OCI-LY7 (cell line): ENCODE data around the gene BEAN1. TPM values are rescaled to one million over a fixed set of nuclear protein-coding genes. Genes with fewer than 3 reads are reported as not detected.

Experiments
- BruUV-seq: library from RNA; stranded (reverse); fragments of 400-500 nt; replicated peaks from 2 replicates; lab custom pipeline; 2021; lab: Mats Ljungman, UMichigan
- CTCF ChIA-PET: fragments of 300-600 bp; sonication (Branson Sonifier 250); formaldehyde crosslinking; loops from one replicate; lab custom pipeline; 2022; ENCODE audit warnings: antibody characterized with exemption; ENCODE audit not compliant: unreplicated experiment; lab: Charles Lee
- POLR2A ChIA-PET: fragments of 300-600 bp; sonication (Branson Sonifier 250); formaldehyde crosslinking; loops from one replicate; lab custom pipeline; 2022; ENCODE audit warnings: antibody characterized with exemption; lab: Charles Lee
- DNase-seq: peaks from one replicate; pipeline ENCODE4 v3.0.0-alpha.2; 2015; ENCODE audit warnings: low spot score
- H2AFZ ChIP-seq: fragments of 200-600 bp; sonication (generic), shearing (Covaris generic); 2 replicates; pipeline ENCODE4 v1.6.1; 2014; ENCODE audit warnings: mild to moderate bottlenecking, antibody characterized with exemption, low read length, moderate library complexity
- H3K27ac ChIP-seq: fragments of 200-600 bp; sonication (generic); 2 replicates; pipeline ENCODE4 v1.5.1; 2014; ENCODE audit warnings: mixed run types, low read depth, mild to moderate bottlenecking, moderate library complexity, low read length, inconsistent platforms; ENCODE audit not compliant: poor library complexity, severe bottlenecking
- H3K36me3 ChIP-seq: fragments of 200-600 bp; sonication (generic); 2 replicates; pipeline ENCODE4 v1.6.1; 2014; ENCODE audit warnings: mild to moderate bottlenecking, antibody characterized with exemption, low read length, moderate library complexity, mixed read lengths; ENCODE audit not compliant: insufficient read depth
- H3K4me1 ChIP-seq: fragments of 200-600 bp; sonication (generic); 2 replicates; pipeline ENCODE4 v1.5.1; 2014; ENCODE audit warnings: mild to moderate bottlenecking, low read length; ENCODE audit not compliant: insufficient read depth, poor library complexity, severe bottlenecking
- H3K4me2 ChIP-seq: fragments of 200-600 bp; sonication (generic); 2 replicates; pipeline ENCODE4 v1.6.1; 2014; ENCODE audit warnings: mild to moderate bottlenecking, low read length
- H3K4me3 ChIP-seq: fragments of 200-600 bp; sonication (generic); 2 replicates; pipeline ENCODE4 v1.5.1; 2014; ENCODE audit warnings: mild to moderate bottlenecking, low read depth, low read length; ENCODE audit not compliant: poor library complexity, severe bottlenecking
- H3K79me2 ChIP-seq: fragments of 200-600 bp; sonication (generic); 2 replicates; pipeline ENCODE4 v1.6.1; 2016; ENCODE audit warnings: low read depth, mild to moderate bottlenecking, low read length, moderate library complexity, mixed read lengths; ENCODE audit not compliant: insufficient read depth
- H3K9me2 ChIP-seq: fragments of 200-600 bp; sonication (generic); 2 replicates; pipeline ENCODE4 v1.6.1; 2016; ENCODE audit warnings: mild to moderate bottlenecking, low read length, mixed read lengths; ENCODE audit not compliant: insufficient read depth
- H3K9me3 ChIP-seq: fragments of 200-600 bp; sonication (generic); 2 replicates; pipeline ENCODE4 v1.6.1; 2014; ENCODE audit warnings: mild to moderate bottlenecking, mixed run types, low read length, mixed read lengths
- H4K20me1 ChIP-seq: fragments of 200-600 bp; sonication (generic); 2 replicates; pipeline ENCODE4 v1.6.1; 2014; ENCODE audit warnings: mild to moderate bottlenecking, antibody characterized with exemption, low read length, moderate library complexity, mixed read lengths; ENCODE audit not compliant: insufficient read depth
- CTCF ChIP-seq: fragments of 200-600 bp; sonication (generic); conservative IDR thresholded peaks from 2 replicates; pipeline ENCODE4 v1.5.1; 2014; ENCODE audit warnings: mild to moderate bottlenecking, antibody characterized with exemption, low read length, moderate library complexity, mixed read lengths
- EZH2phosphoT487 ChIP-seq: fragments of 200-600 bp; sonication (generic); IDR thresholded peaks from 2 replicates; pipeline ENCODE4 v1.6.1; 2018; ENCODE audit warnings: low read depth, borderline replicate concordance, mild to moderate bottlenecking, mixed run types, antibody characterized with exemption, low read length, moderate library complexity, mixed read lengths
- intact Hi-C: fragments of 100-400 bp; cut with micrococcal nuclease; formaldehyde crosslinking; loops from one replicate; pipeline ENCODE4 v1.10.0; 2022; ENCODE audit not compliant: unreplicated experiment
- total RNA-seq, 2 experiments: library from RNA; depleted of rRNA in 1 of 2; stranded (reverse); fragments of >200 nt in 1 of 2; shearing (Covaris generic) in 1 of 2; gene quantifications; 2 replicates each; pipeline ENCODE4 v1.2.3, GENCODE V29; 2014 to 2022

The BEAN1 gene
- total RNA-seq, 2 experiments from 2014 or later, result 0.13 TPM; not detected in 1

GRCh38 chr16:66519482-66520373, 92.6 kb downstream of the BEAN1 start:
- H3K79me2 ChIP-seq, result no peaks in the 10 kb centered on the region
- H3K36me3 ChIP-seq, result no peaks in the 10 kb centered on the region
- POLR2A ChIA-PET, result interaction anchor here (0.5 to 2.8 kb wide), 2 partner anchors 32 to 1723 kb away, joined by 3 to 16 read pairs; partner anchors contain the start of gene CKLF
- H3K4me3 ChIP-seq, result no peak overlapping the region
- no peak for DNase-seq
- H3K9me3 ChIP-seq, result no peaks in the 10 kb centered on the region
- H3K27ac ChIP-seq, result no peak overlapping the region
- H3K9me2 ChIP-seq, result no peaks in the 10 kb centered on the region
- TF ChIP-seq CTCF, result no peak
- TF ChIP-seq EZH2phosphoT487, result no peak
- CTCF ChIA-PET, result interaction anchor here (0.5 kb wide), 1 partner anchor 23 kb away, joined by 3 read pairs; no protein-coding TSS in a partner anchor
- intact Hi-C loops, result no loop called here
- BruUV-seq, result no TSS peak
- no peak overlapping the region for H3K4me2 ChIP-seq
- H3K4me1 ChIP-seq, result peaks cover 66% of the 10 kb centered on the region
- H2AFZ ChIP-seq, result no peak overlapping the region
- H4K20me1 ChIP-seq, result no peaks in the 10 kb centered on the region

- Histone ChIP-seq H3K9me3 (no peaks in the 10 kb centered on the region), H4K20me1 (no peaks in the 10 kb centered on the region), H3K27ac (no peak overlapping the region), H3K9me2 (no peaks in the 10 kb centered on the region), H3K36me3 (no peaks in the 10 kb centered on the region), H3K79me2 (no peaks in the 10 kb centered on the region), H3K4me3 (no peak overlapping the region), H3K4me2 (peak overlapping the region; percentile 13; the same call in 1 of the 2 replicates), H2AFZ (no peak overlapping the region), H3K4me1 (peaks cover 74% of the 10 kb centered on the region)
- no TSS peak for BruUV-seq
- intact Hi-C loops, result no loop called here
- TF ChIP-seq EZH2phosphoT487 (no peak), CTCF (no peak)
- ChIA-PET POLR2A (interaction anchor here (0.5 to 2.8 kb wide), 6 partner anchors 11 to 1722 kb away, joined by 3 to 16 read pairs (median 5); partner anchors contain the start of gene CKLF), CTCF (interaction anchor here (0.9 kb wide), 1 partner anchor 17 kb away, joined by 3 read pairs; no protein-coding TSS in a partner anchor)
- DNase-seq, result peak; percentile 15
These were observed 93.5 kb downstream of the BEAN1 start for GRCh38 chr16:66520406-66521170.
